ENCODE data around the gene PRG3. TPM values are rescaled to one million over a fixed set of nuclear protein-coding genes. Genes with fewer than 3 reads are reported as not detected.
A peak's percentile ranks its signal among the peaks of the same experiment; 100 is the strongest.

Gene PRG3
- total and polyA plus RNA-seq, 9 of the 15 experiments (the other 6 are each of a cell fraction or from before 2014, with no cell fraction given) = 0.18 to 0.55 (median 0.38) TPM; not detected in 6

GRCh38 chr11:57424137-57424791 lies 43.3 kb upstream of the PRG3 start (continued):
- TF ChIP-seq SMAD1 (IDR thresholded peaks at IDR 0.05; ENCODE audit: low read depth, low read length, partially characterized antibody) (no peak), ELK3 (CRISPR knock-in tag; IDR thresholded peaks at IDR 0.05) (no peak), ZNF785 (CRISPR knock-in tag; IDR thresholded peaks at IDR 0.05) (no peak), PHB2 (IDR thresholded peaks at IDR 0.05; ENCODE audit: low read depth) (no peak), ZNF766 (CRISPR knock-in tag; conservative IDR thresholded peaks at IDR 0.05) (no peak), ZNF512 (tag; IDR thresholded peaks at IDR 0.05) (peak; percentile 64), ZC3H11A (IDR thresholded peaks at IDR 0.05; ENCODE audit: low read depth, low read length) (no peak), NCOA4 (IDR thresholded peaks at IDR 0.05; ENCODE audit: partially characterized antibody) (no peak), PBX2 (CRISPR knock-in tag; IDR thresholded peaks at IDR 0.05; ENCODE audit: low read depth) (no peak), PBX2 (tag; conservative IDR thresholded peaks at IDR 0.05; ENCODE audit: low read depth) (no peak), NELFE (IDR thresholded peaks at IDR 0.05; ENCODE audit: insufficient read depth, insufficient read length) (no peak), POLR2G (IDR thresholded peaks at IDR 0.05; ENCODE audit: low read depth, low read length) (no peak), RBM22 (IDR thresholded peaks at IDR 0.05; ENCODE audit: low read depth, low read length, poor library complexity, severe bottlenecking) (no peak), ZNF431 (CRISPR knock-in tag; IDR thresholded peaks at IDR 0.05) (peak; percentile 43; the same call in 1 of the 2 replicates), NR3C1 (CRISPR knock-in tag; IDR thresholded peaks at IDR 0.05) (no peak), ZBTB43 (CRISPR knock-in tag; IDR thresholded peaks at IDR 0.05) (no peak), ZNF280B (CRISPR knock-in tag; IDR thresholded peaks at IDR 0.05) (no peak), SUPT5H (IDR thresholded peaks at IDR 0.05) (0 out of 2 replicates have a peak, but pooled peaks have one; percentile 35), ZNF311 (CRISPR knock-in tag; IDR thresholded peaks at IDR 0.05) (no peak), JUNB (CRISPR knock-in tag; conservative IDR thresholded peaks at IDR 0.05) (no peak)

Measured in K562 (cell line).